Measurements from ENCODE around the gene SDR42E1.

DNA sequence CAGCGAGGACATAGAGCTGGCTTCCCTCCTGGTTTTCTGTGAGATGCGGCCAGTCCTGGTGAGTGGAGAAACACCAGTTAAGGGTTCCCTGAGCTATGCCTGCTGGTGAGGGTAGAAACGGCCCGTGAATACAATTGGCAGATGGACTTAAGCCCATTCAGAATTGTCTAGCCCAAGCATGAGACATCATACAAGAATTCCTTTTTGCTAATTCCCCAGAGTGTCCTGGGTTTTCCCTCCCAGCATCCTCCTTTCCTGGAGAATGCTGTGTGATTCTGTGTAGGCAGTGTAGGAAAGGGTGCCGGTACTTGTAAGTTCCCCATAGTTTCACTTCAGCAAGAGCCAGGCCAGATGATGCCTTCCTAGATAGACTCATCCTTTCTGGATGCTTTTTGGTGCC lies 65.1 kb downstream of the SDR42E1 start:
- TF ChIP-seq, protein P1, sequence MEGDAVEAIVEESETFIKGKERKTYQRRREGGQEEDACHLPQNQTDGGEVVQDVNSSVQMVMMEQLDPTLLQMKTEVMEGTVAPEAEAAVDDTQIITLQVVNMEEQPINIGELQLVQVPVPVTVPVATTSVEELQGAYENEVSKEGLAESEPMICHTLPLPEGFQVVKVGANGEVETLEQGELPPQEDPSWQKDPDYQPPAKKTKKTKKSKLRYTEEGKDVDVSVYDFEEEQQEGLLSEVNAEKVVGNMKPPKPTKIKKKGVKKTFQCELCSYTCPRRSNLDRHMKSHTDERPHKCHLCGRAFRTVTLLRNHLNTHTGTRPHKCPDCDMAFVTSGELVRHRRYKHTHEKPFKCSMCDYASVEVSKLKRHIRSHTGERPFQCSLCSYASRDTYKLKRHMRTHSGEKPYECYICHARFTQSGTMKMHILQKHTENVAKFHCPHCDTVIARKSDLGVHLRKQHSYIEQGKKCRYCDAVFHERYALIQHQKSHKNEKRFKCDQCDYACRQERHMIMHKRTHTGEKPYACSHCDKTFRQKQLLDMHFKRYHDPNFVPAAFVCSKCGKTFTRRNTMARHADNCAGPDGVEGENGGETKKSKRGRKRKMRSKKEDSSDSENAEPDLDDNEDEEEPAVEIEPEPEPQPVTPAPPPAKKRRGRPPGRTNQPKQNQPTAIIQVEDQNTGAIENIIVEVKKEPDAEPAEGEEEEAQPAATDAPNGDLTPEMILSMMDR (IDR thresholded peaks at IDR 0.05; ENCODE audit: extremely low read depth in 1 of 2, insufficient read depth in 1 of 2, low read depth in 1 of 2, low read length in 2 of 2), result no peak
- no peak for TF ChIP-seq EZH2 (IDR thresholded peaks at IDR 0.05; ENCODE audit: borderline replicate concordance, low read depth, low read length, severe bottlenecking)
- no peak for TF ChIP-seq POLR2A (IDR thresholded peaks at IDR 0.05; ENCODE audit: low read depth, low read length)
- TF ChIP-seq, protein P2, sequence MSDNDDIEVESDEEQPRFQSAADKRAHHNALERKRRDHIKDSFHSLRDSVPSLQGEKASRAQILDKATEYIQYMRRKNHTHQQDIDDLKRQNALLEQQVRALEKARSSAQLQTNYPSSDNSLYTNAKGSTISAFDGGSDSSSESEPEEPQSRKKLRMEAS (IDR thresholded peaks at IDR 0.05; ENCODE audit: insufficient read depth, insufficient read length), result no peak
- no peak for TF ChIP-seq FOS (IDR thresholded peaks at IDR 0.05; ENCODE audit: borderline replicate concordance, insufficient read depth, low read length)
- TF ChIP-seq JUN (IDR thresholded peaks at IDR 0.05; ENCODE audit: borderline replicate concordance, insufficient read depth, insufficient read length, low read depth), result no peak
- TF ChIP-seq POLR2AphosphoS5 (IDR thresholded peaks at IDR 0.05; ENCODE audit: insufficient read depth, low read depth, low read length), result no peak
- TF ChIP-seq MYC (IDR thresholded peaks at IDR 0.05; ENCODE audit: low read depth, low read length), result no peak
